ENCODE data around the gene IGHMBP2. TPM values are rescaled to one million over a fixed set of nuclear protein-coding genes. Genes with fewer than 3 reads are reported as not detected.

The IGHMBP2 gene
- total RNA-seq, 1 experiment from 2014 or later: 48.7 TPM

GRCh38 chr11:68914761-68915160 lies 11.1 kb downstream of the IGHMBP2 start:
- H3K27ac ChIP-seq (ENCODE audit: low read depth, low read length, poor library complexity, severe bottlenecking): no peak overlapping the region
- POLR2A ChIA-PET (ENCODE audit: low non-redundant PET): no interaction called here
- no peak for TF ChIP-seq EZH2 (IDR thresholded peaks at IDR 0.05; ENCODE audit: borderline replicate concordance, low read depth, low read length, poor library complexity, severe bottlenecking)
- no peak for TF ChIP-seq CTCF (conservative IDR thresholded peaks at IDR 0.05; ENCODE audit: low read depth, low read length)
- no peak overlapping the region for H3K4me3 ChIP-seq (ENCODE audit: low read depth, low read length, poor library complexity, severe bottlenecking)
- CTCF ChIA-PET: no interaction called here
- no peaks in the 10 kb centered on the region for H3K27me3 ChIP-seq (replicated peaks; ENCODE audit: insufficient read depth, low read depth, low read length, poor library complexity)
- no TSS peak for BruUV-seq (replicated peaks)
- intact Hi-C loops (cut with micrococcal nuclease; ENCODE audit: unreplicated experiment): no loop called here
- no peaks in the 10 kb centered on the region for H3K9me3 ChIP-seq (ENCODE audit: low read depth, low read length, poor library complexity, severe bottlenecking)
- DNase-seq (ENCODE audit: low spot score): no peak
- no peaks in the 10 kb centered on the region for H3K4me1 ChIP-seq (ENCODE audit: insufficient read depth, low read length, poor library complexity, severe bottlenecking)
- peaks cover 85% of the 10 kb centered on the region for H3K36me3 ChIP-seq (ENCODE audit: insufficient read depth, low read length, poor library complexity, severe bottlenecking)

- peaks cover 82% of the 10 kb centered on the region for H3K36me3 ChIP-seq (ENCODE audit: insufficient read depth, low read length, poor library complexity, severe bottlenecking)
- no peaks in the 10 kb centered on the region for H3K27me3 ChIP-seq (replicated peaks; ENCODE audit: insufficient read depth, low read depth, low read length, poor library complexity)
- BruUV-seq (replicated peaks): no TSS peak
- ChIA-PET POLR2A (ENCODE audit: low non-redundant PET) (no interaction called here), CTCF (no interaction called here)
- DNase-seq (ENCODE audit: low spot score): peak; percentile 32
- H3K4me3 ChIP-seq (ENCODE audit: low read depth, low read length, poor library complexity, severe bottlenecking): no peak overlapping the region
- no peak for TF ChIP-seq CTCF (conservative IDR thresholded peaks at IDR 0.05; ENCODE audit: low read depth, low read length)
- no peak for TF ChIP-seq EZH2 (IDR thresholded peaks at IDR 0.05; ENCODE audit: borderline replicate concordance, low read depth, low read length, poor library complexity, severe bottlenecking)
- H3K9me3 ChIP-seq (ENCODE audit: low read depth, low read length, poor library complexity, severe bottlenecking): no peaks in the 10 kb centered on the region
- H3K4me1 ChIP-seq (ENCODE audit: insufficient read depth, low read length, poor library complexity, severe bottlenecking): no peaks in the 10 kb centered on the region
- intact Hi-C loops (cut with micrococcal nuclease; ENCODE audit: unreplicated experiment): no loop called here
- H3K27ac ChIP-seq (ENCODE audit: low read depth, low read length, poor library complexity, severe bottlenecking): no peak overlapping the region
Observed at GRCh38 chr11:68916439-68916838, 12.7 kb downstream of the IGHMBP2 start.

GRCh38 chr11:68923614-68924013 lies 19.9 kb downstream of the IGHMBP2 start:
- H3K9me3 ChIP-seq (ENCODE audit: low read depth, low read length, poor library complexity, severe bottlenecking): peaks cover 16% of the 10 kb centered on the region
- no peak overlapping the region for H3K27ac ChIP-seq (ENCODE audit: low read depth, low read length, poor library complexity, severe bottlenecking)
- peaks cover 82% of the 10 kb centered on the region for H3K36me3 ChIP-seq (ENCODE audit: insufficient read depth, low read length, poor library complexity, severe bottlenecking)
- H3K27me3 ChIP-seq (replicated peaks; ENCODE audit: insufficient read depth, low read depth, low read length, poor library complexity): no peaks in the 10 kb centered on the region
- no peak for TF ChIP-seq CTCF (conservative IDR thresholded peaks at IDR 0.05; ENCODE audit: low read depth, low read length)
- TF ChIP-seq EZH2 (IDR thresholded peaks at IDR 0.05; ENCODE audit: borderline replicate concordance, low read depth, low read length, poor library complexity, severe bottlenecking): no peak
- ChIA-PET POLR2A (ENCODE audit: low non-redundant PET) (no interaction called here), CTCF (no interaction called here)
- no TSS peak for BruUV-seq (replicated peaks)
- DNase-seq (ENCODE audit: low spot score): peak; percentile 35
- H3K4me1 ChIP-seq (ENCODE audit: insufficient read depth, low read length, poor library complexity, severe bottlenecking): no peaks in the 10 kb centered on the region
- intact Hi-C loops (cut with micrococcal nuclease; ENCODE audit: unreplicated experiment): no loop called here
- H3K4me3 ChIP-seq (ENCODE audit: low read depth, low read length, poor library complexity, severe bottlenecking): no peak overlapping the region
